ENCODE measurements around the gene MYL7. TPM values are rescaled to one million over a fixed set of nuclear protein-coding genes. Genes with fewer than 3 reads are reported as not detected.

The MYL7 gene
- total RNA-seq, 8 experiments from 2014 or later: 0.46 to 1.0 (median 0.95) TPM; not detected in 5

- in situ Hi-C loops (cut with MboI; ENCODE audit: low pct_unique_long_range_greater_than_20kb in 2 of 9, low sequenced_read_pairs in 9 of 9, unreplicated experiment in 9 of 9): no loop called here
- Histone ChIP-seq H3K27ac (no peak overlapping the region), H3K4me3 (peak overlapping the region in 3 of 5 donors; percentile 16 to 27 (median 19)), H3K4me1 (replicated peaks in 1 of 2) (peaks cover 26 to 27% of the 10 kb centered on the region in 2 donors)
- 39 to 96% (median 85%) methylated on average over 4 to 10 of the region's 31 CpGs; no CpG with 5 or more reads in 7 of the 10 experiments for WGBS, 10 experiments
- ATAC-seq (replicated peaks in 6 of 8): no peak
Measured at GRCh38 chr7:44144968-44145478, 3.9 kb upstream of the MYL7 start.

GRCh38 chr7:44144426-44144967 lies 3.4 kb upstream of the MYL7 start:
- Histone ChIP-seq H3K4me3 (no peak overlapping the region), H3K4me1 (replicated peaks in 1 of 2) (peaks cover 26 to 27% of the 10 kb centered on the region in 2 donors), H3K27ac (no peak overlapping the region)
- 60 to 100% (median 72%) methylated on average over 1 to 2 of the region's 6 CpGs; no CpG with 5 or more reads in 7 of the 10 experiments for WGBS, 10 experiments
- in situ Hi-C loops (cut with MboI; ENCODE audit: low pct_unique_long_range_greater_than_20kb in 2 of 9, low sequenced_read_pairs in 9 of 9, unreplicated experiment in 9 of 9): no loop called here
- ATAC-seq (replicated peaks in 6 of 8): no peak

DNA sequence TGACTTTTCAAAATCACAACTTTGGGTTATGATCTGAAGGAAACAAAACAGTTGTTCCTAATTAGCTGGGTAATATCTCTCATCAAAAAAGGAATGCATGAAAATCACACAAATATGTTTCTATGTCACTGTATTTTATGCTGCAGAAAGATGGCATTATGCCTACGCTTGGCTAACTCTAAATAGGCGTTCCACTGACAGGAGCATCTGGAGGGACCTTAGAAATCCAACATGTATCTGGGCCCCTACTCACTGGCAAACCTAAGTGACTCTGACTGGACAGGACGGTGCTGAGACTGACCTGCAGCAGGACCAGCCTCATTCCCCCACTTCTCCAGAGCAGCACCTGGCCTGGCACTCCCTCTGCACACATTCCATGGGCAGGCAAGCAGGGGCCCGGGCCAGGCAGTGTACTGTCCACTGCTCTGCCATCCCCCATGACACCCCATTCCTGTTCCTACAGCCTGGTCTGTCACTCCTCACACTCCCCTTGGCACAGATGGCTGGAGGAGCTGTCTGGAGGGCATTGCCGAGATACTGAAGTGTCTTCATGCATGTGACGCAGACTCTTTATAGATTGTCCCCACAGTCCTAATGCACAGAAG lies 2.6 kb upstream of the MYL7 start:
- no peak for ATAC-seq (replicated peaks in 6 of 8)
- Histone ChIP-seq H3K4me1 (replicated peaks in 1 of 2) (peaks cover 26 to 27% of the 10 kb centered on the region in 2 donors), H3K27ac (no peak overlapping the region), H3K4me3 (no peak overlapping the region)
- 0 to 100% (median 69%) methylated on average over 1 to 4 of the region's 6 CpGs; no CpG with 5 or more reads in 4 of the 10 experiments for WGBS, 10 experiments
- in situ Hi-C loops (cut with MboI; ENCODE audit: low pct_unique_long_range_greater_than_20kb in 2 of 9, low sequenced_read_pairs in 9 of 9, unreplicated experiment in 9 of 9): no loop called here

GRCh38 chr7:44142028-44142427 lies 896 bp upstream of the MYL7 start:
- ATAC-seq (replicated peaks in 6 of 8): no peak
- Histone ChIP-seq H3K4me1 (replicated peaks in 1 of 2) (peaks cover 15 to 19% of the 10 kb centered on the region in 2 donors), H3K4me3 (no peak overlapping the region), H3K27ac (no peak overlapping the region)
- in situ Hi-C loops (cut with MboI; ENCODE audit: low pct_unique_long_range_greater_than_20kb in 2 of 9, low sequenced_read_pairs in 9 of 9, unreplicated experiment in 9 of 9): no loop called here
- 60 to 90% (median 85%) methylated on average over 1 to 4 of the region's 4 CpGs; no CpG with 5 or more reads in 7 of the 10 experiments for WGBS, 10 experiments

DNA sequence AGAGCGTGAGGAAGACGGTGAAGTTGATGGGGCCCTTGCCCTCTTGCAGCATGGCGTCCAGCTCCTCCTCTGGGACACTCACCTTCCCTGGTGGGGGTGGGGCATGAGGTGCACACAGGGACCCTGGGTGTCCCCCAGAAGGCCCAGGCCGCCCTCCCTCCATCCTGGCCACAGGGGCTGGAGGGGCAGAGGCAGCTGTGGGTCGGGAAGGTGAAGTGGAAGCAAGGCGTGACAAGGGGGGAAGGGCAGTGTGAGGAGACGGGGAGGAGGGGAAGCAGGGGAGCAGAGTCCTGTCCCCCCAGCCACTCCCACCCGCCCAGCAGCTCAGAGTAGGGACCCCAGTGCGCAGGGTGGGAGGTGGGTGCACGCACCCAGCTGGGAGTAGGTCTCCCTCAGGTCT lies 791 bp downstream of the MYL7 start:
- ATAC-seq (replicated peaks in 6 of 8): no peak
- in situ Hi-C loops (cut with MboI; ENCODE audit: low pct_unique_long_range_greater_than_20kb in 2 of 9, low sequenced_read_pairs in 9 of 9, unreplicated experiment in 9 of 9): no loop called here
- peaks cover 5% of the 10 kb centered on the region in 2 donors for H3K4me1 ChIP-seq (replicated peaks in 1 of 2)
- no CpG with 5 or more reads among the region's 10 CpGs for WGBS, 10 experiments
- H3K4me3 ChIP-seq: no peak overlapping the region
- H3K27ac ChIP-seq: no peak overlapping the region

- WGBS, 10 experiments: 20 to 100% (median 100%) methylated on average over 1 to 4 of the region's 14 CpGs; no CpG with 5 or more reads in 5 of the 10 experiments
- Histone ChIP-seq H3K4me3 (no peak overlapping the region), H3K27ac (no peak overlapping the region), H3K4me1 (replicated peaks in 1 of 2) (no peaks in the 10 kb centered on the region)
- ATAC-seq (replicated peaks in 6 of 8): no peak
- in situ Hi-C loops (cut with MboI; ENCODE audit: low pct_unique_long_range_greater_than_20kb in 2 of 9, low sequenced_read_pairs in 9 of 9, unreplicated experiment in 9 of 9): no loop called here
Measured at GRCh38 chr7:44139311-44140010, 1.7 kb downstream of the MYL7 start.

DNA sequence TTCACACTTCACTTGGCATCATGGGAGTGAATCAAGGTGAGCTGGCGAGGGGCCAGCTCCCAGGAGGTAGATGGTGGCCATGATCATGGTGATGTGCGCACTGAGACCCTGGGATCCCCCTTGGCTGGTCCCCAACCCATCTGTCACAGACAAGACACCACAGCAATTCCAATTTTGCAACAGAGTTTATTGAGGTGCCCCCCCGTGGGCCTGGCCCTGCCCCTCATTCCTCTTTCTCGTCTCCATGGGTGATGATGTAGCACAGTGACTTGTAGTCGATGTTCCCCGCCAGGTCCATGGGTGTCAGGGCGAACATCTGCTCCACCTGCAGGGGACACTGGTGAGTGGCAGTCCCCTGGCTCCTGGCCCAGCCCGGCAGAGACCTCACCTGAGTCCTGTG lies 2.4 kb downstream of the MYL7 start:
- Histone ChIP-seq H3K27ac (no peak overlapping the region), H3K4me1 (replicated peaks in 1 of 2) (no peaks in the 10 kb centered on the region), H3K4me3 (no peak overlapping the region)
- WGBS, 10 experiments: 61 to 83% (median 68%) methylated on average over 2 to 4 of the region's 8 CpGs; no CpG with 5 or more reads in 6 of the 10 experiments
- in situ Hi-C loops (cut with MboI; ENCODE audit: low pct_unique_long_range_greater_than_20kb in 2 of 9, low sequenced_read_pairs in 9 of 9, unreplicated experiment in 9 of 9): no loop called here
- ATAC-seq (replicated peaks in 6 of 8): no peak

DNA sequence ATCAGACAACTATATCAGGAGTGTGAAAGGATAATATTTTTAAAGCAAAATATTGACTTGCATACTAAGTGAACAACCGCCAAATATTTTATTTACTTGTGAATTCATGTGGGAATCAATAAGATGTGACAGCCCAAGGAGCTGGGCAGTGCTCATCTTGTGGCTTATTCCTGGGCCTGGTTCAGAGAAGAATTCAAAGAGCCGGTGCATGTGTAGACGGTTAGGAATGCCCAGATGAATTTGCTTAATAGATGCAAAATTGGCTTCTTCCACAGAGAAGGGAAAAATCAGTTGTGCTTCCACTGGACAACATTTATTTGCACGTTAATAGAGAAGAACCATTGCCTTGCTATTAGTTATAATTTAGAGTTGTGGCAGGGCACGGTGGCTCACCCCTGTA lies 4.4 kb downstream of the MYL7 start:
- WGBS, 10 experiments: 0 to 90% (median 38%) methylated on average over 1 to 5 of the region's 5 CpGs; no CpG with 5 or more reads in 2 of the 10 experiments
- in situ Hi-C loops (cut with MboI; ENCODE audit: low pct_unique_long_range_greater_than_20kb in 2 of 9, low sequenced_read_pairs in 9 of 9, unreplicated experiment in 9 of 9): no loop called here
- Histone ChIP-seq H3K27ac (no peak overlapping the region), H3K4me3 (no peak overlapping the region), H3K4me1 (replicated peaks in 1 of 2) (no peaks in the 10 kb centered on the region)
- ATAC-seq (replicated peaks in 6 of 8): peak in 3 of 8 experiments; percentile 93 to 99 (median 99)

- no peak overlapping the region for H3K4me3 ChIP-seq
- ATAC-seq (replicated peaks in 6 of 8): peak in 2 of 8 experiments; percentile 31 to 88
- in situ Hi-C loops (cut with MboI; ENCODE audit: low pct_unique_long_range_greater_than_20kb in 2 of 9, low sequenced_read_pairs in 9 of 9, unreplicated experiment in 9 of 9): no loop called here
- WGBS, 10 experiments: 72 to 100% (median 97%) methylated on average over 1 to 4 of the region's 4 CpGs; no CpG with 5 or more reads in 2 of the 10 experiments
- no peaks in the 10 kb centered on the region for H3K4me1 ChIP-seq (replicated peaks in 1 of 2)
- no peak overlapping the region for H3K27ac ChIP-seq
Measured at GRCh38 chr7:44134943-44135628, 6.0 kb downstream of the MYL7 start.

DNA sequence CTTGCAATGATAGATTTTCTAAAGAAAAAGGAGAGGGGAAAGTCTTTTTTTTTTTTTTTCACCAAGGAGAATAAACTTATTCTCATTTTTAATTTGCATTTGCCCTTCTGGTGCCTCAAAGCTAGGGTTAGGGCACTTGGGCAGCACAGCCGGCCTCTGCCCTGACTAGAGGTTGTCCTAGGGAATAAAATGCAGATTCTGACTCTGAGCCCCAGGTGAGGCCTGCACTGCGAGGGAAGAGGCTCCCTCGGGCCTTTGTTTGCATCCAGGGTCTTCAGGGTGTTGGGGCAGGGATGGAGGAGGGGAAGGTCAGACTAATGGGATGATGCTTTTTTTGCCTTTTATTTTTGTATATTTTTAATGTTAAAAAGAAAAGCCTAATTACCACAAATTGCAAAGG lies 7.8 kb downstream of the MYL7 start:
- no peak overlapping the region for H3K27ac ChIP-seq
- H3K4me1 ChIP-seq (replicated peaks in 1 of 2): no peaks in the 10 kb centered on the region
- H3K4me3 ChIP-seq: no peak overlapping the region
- WGBS, 10 experiments: 37 to 65% (median 45%) methylated on average over 1 to 3 of the region's 3 CpGs; no CpG with 5 or more reads in 4 of the 10 experiments
- ATAC-seq (replicated peaks in 6 of 8): no peak
- in situ Hi-C loops (cut with MboI; ENCODE audit: low pct_unique_long_range_greater_than_20kb in 2 of 9, low sequenced_read_pairs in 9 of 9, unreplicated experiment in 9 of 9): no loop called here

DNA sequence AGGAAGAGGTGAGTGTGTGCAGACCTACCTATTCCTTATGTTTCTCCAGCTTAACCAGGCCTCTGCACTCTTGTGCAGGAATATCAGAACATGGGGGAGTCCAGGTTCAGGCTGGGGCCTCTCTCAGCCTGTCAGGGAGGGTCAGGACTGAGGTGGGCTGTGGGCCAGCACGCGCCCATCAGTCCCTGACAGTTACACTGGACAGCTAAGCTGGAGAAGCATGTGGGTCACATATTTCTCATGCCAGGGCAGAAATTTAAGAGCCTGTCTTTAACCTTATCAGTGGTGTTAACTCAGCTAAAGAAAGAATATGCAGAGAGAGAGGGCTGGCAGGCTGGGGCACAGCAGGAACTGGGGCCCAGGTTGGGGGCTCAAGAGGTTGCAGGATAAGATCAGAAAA lies 9.1 kb downstream of the MYL7 start:
- no peaks in the 10 kb centered on the region for H3K4me1 ChIP-seq (replicated peaks in 1 of 2)
- 23 to 90% (median 70%) methylated on average over 2 of the region's 2 CpGs; no CpG with 5 or more reads in 7 of the 10 experiments for WGBS, 10 experiments
- in situ Hi-C loops (cut with MboI; ENCODE audit: low pct_unique_long_range_greater_than_20kb in 2 of 9, low sequenced_read_pairs in 9 of 9, unreplicated experiment in 9 of 9): no loop called here
- no peak for ATAC-seq (replicated peaks in 6 of 8)
- no peak overlapping the region for H3K27ac ChIP-seq
- H3K4me3 ChIP-seq: no peak overlapping the region

DNA sequence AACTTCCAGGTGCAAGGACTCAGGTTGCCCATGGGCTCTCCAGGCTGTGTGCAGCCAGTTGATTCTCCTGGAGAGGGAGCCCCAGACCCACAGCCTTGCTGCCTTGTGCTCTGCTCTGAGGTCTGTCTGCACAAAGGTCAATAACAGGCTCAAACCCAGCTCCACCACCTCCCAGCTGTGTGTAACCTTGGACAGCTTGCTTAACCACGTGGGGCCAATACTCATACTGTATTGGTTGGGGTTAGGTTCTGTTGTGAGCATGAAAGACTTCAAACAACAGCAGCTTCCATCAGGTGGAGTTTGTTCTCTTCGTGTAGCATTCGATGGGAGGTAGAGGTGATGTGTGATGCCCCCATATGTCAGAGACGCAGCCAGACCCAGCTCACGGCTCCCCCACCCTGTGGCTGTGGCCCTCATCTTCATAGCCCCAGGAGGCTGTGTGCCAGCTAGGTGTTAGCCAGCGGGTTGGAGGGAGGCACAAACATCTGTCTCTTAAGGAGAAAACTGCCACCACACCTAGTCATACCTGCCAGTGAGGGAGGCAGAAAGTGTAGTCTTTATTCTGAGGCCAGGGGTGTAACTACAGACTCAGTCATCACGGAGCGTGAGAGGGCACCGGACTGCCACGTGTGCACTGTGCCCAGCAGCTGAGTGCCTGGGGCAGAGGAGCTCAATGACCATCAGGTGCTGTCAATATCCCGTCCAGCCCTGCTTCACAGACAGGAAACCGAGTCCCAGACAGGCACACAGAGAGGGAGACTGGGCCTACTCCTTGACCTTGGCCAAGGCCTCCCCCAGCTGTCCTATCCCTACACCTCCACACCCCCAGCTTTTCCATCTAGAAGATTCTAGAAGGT lies 9.7 kb downstream of the MYL7 start:
- in situ Hi-C loops (cut with MboI; ENCODE audit: low pct_unique_long_range_greater_than_20kb in 2 of 9, low sequenced_read_pairs in 9 of 9, unreplicated experiment in 9 of 9): no loop called here
- ATAC-seq (replicated peaks in 6 of 8): peak; percentile 30 to 82 (median 60)
- 0 to 96% (median 76%) methylated on average over 1 to 10 of the region's 12 CpGs; no CpG with 5 or more reads in 4 of the 10 experiments for WGBS, 10 experiments
- H3K27ac ChIP-seq: no peak overlapping the region
- H3K4me3 ChIP-seq: no peak overlapping the region
- no peaks in the 10 kb centered on the region for H3K4me1 ChIP-seq (replicated peaks in 1 of 2)

Measured in motor neuron (in vitro differentiated cells).